Cardiac fibroblast (primary cell): Measurements from ENCODE around the gene NFU1.
"Not testable (repeated sequence)": the region's sequence is repeated elsewhere in the genome, so short reads cannot be mapped to it uniquely, and the experiment has no call there.

Experiments
- DNase-seq, 2 donors: peaks; one replicate each; pipeline versions ENCODE4 v3.0.0 to v3.0.0-alpha.2; 2010; ENCODE audit warnings: low read depth in 2 of 2
- H3K4me3 ChIP-seq, 2 donors: replicated peaks in 1 of 2; 1 replicate in 1 of 2; 2 replicates in 1 of 2; pipeline ENCODE4 v1.5.1; 2011; ENCODE audit warnings: low read depth in 2 of 2, low read length in 2 of 2, mild to moderate bottlenecking in 2 of 2, moderate library complexity in 1 of 2
- TF ChIP-seq, protein P1 (sequence below): IDR thresholded peaks from one replicate; pipeline ENCODE4 v1.5.1; 2011; ENCODE audit warnings: low read depth, mild to moderate bottlenecking, low read length, inconsistent platforms

Gene NFU1

DNA sequence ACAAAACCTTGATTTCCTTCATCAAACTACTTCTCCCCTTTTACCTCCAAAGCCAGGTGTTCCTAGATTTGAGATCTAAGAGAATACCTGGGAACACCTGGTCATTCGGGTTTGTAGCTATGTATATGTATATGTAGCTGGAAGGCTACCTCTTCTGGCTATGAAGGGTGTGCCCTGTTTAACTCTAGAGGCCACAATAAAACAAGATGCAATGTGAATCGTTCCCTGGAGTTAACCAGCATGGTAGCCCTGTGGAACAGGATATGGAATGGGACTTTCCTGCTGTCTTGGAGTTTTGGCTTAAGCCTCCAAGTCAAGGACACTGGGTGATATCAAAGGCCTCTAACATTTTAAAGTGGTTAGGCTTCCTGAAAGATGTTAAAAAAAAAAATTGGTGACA, 17.7 kb upstream of the NFU1 start:
- DNase-seq = no peak
- no peak overlapping the region for H3K4me3 ChIP-seq
- TF ChIP-seq, protein P1, sequence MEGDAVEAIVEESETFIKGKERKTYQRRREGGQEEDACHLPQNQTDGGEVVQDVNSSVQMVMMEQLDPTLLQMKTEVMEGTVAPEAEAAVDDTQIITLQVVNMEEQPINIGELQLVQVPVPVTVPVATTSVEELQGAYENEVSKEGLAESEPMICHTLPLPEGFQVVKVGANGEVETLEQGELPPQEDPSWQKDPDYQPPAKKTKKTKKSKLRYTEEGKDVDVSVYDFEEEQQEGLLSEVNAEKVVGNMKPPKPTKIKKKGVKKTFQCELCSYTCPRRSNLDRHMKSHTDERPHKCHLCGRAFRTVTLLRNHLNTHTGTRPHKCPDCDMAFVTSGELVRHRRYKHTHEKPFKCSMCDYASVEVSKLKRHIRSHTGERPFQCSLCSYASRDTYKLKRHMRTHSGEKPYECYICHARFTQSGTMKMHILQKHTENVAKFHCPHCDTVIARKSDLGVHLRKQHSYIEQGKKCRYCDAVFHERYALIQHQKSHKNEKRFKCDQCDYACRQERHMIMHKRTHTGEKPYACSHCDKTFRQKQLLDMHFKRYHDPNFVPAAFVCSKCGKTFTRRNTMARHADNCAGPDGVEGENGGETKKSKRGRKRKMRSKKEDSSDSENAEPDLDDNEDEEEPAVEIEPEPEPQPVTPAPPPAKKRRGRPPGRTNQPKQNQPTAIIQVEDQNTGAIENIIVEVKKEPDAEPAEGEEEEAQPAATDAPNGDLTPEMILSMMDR = no peak

DNA sequence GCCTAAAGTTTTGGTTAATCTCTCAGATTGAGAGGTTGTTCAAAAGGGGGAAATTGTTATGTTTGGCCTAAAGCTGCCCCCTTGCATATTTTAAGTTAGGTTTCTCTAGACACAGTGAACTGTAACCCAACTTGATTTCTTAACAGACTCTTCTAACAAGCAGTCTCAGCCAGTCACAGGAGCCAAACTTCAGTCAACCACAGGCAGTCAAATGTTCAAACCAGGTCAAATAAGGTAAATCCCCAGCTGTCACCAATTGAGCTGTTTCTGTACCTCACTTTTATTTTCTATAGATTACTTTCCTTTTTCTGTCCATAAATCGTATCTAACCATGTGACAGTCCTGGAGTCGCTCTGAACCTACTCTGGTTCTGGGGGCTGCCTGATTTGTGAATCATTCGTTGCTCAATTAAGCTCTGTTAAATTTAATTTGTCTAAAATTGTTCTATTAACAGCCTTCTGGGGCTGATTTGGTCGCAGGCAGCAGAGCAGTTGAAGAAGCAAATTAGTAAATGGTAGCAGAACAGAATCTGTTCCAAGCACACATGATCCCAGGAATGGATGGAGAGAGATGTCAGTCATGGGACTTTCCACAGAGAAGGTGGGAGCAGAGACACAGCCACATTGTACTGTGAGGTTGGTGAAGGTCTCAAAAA, 16.4 kb upstream of the NFU1 start:
- DNase-seq = no peak
- no peak overlapping the region for H3K4me3 ChIP-seq
- TF ChIP-seq, protein P1 = no peak

DNA sequence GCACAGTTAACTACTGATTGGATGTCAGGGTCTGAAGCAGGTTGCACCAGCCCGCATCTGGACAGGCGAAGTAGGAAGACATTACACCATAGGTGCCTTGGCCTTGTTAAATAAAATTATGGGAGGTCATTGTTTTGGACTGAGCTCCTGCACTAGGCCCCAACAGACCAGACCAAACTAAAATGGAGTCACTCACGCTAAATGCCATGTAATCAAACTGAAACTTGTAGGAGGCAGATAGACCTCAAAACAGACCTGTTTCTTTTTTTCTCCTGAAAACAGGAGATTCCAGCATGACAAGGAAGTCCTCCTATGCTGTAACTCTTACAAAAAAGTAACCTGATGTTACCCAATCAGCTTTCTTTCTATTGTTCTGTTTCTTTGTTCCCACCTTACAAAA, 15.5 kb upstream of the NFU1 start:
- TF ChIP-seq, protein P1 = no peak
- no peak for DNase-seq
- H3K4me3 ChIP-seq = no peak overlapping the region

DNA sequence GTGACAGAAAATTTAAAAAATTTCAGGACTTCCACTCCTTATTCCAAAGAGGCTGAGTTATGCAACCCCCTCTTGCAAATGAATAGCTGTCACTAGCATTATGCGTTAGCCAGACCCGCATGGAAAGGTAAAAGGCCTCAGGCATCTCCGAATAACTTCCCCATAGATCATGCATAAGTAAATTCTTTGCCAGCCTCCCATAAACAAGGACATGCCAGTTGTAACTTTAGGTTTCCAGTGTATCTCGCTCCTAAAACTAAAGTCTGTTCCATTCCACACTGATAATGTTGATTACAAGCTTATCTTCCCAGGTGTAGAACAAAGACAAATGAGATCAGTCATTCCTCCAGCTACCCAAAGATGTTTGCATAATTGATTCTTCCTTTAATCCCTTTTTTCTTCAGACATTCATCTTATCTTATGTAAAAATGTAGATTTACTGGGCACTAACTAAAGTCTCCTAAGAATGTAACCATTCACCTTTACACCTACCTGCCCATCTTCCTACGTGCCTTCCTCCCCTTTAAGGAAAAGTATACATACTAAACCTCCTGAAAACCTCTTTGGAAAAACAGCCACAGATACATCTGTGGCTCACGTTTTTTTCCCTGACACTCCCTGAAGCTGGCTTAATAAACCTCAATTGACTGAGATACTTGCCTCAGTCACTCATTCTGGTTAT, 13.6 kb upstream of the NFU1 start:
- TF ChIP-seq, protein P1 = no peak
- no peak for DNase-seq
- no peak overlapping the region for H3K4me3 ChIP-seq

DNA sequence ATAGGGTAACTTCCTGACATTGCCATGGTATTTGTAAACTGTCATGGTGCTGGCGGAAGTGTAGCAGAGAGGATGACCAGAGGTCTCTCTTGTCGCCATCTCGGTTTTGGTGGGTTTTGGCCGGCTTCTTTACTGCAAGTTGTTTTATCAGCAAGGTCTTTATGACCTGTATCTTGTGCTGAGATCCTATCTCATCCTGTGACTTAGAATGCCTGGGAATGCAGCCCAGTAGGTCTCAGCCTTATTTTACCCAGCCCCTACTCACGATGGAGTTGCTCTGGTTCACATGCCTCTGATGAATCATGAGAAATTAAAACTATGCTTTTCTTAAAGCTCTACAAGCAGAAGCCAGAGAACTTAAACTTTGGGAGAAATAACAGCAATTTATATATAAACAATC, 12.7 kb upstream of the NFU1 start:
- TF ChIP-seq, protein P1 = no peak
- H3K4me3 ChIP-seq = no peak overlapping the region
- DNase-seq = no peak

DNA sequence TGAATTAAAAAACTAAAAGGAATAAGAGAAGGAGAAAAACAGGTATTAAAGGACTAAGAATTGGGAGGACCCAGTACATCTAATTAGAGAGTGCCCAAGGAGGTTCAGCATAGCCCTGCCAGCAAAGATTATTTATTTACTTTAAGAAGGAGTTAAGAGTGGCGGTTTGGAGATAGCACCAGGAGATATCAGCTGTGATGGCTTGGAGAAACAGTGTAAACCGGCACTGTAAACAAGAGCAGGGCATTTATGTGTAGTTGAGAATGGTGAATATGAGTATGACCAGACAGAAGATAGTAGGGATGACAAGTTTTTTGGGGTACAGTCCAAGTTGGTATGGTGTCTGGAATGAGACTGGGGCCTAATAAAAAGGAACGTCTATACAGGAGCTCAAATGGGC, 6.4 kb upstream of the NFU1 start:
- H3K4me3 ChIP-seq, DNase-seq: not testable (repeated sequence)

DNA sequence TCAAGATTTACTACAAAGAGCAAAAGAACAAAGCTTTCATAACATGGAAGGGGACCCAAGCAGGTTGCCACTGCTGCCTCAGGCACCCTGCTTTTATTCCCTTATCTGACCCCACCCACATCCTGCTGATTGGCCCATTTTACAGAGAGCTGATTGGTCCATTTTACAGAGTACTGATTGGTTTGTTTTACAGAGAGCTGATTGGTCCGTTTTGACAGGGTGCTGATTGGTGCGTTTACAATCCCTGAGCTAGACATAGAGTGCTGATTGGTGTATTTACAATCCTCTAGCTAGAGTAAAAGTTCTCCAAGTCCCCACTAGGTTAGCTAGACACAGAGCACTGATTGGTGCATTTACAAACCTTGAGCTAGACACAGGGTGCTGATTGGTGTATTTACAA, 2.3 kb upstream of the NFU1 start:
- H3K4me3 ChIP-seq, DNase-seq: not testable (repeated sequence)

DNA sequence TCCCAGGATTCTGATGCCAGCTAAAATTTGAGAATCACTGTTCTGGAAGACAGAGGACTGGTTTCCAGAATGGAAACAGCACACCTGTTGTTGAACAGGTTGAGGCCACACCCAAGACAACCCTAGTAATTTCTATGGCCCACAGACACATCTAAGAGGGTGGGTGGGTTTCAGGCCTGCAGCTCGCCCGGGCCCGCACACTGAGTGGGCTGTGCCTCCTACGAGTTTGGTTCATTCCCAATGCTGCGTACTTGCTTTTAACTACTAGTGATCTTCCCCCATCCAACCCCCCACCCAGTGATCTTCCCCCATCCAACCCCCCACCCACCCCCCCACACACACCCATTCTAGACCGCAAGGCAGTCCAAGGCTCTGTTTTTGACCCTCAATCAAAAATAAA, 1.3 kb upstream of the NFU1 start:
- TF ChIP-seq, protein P1 = no peak
- no peak for DNase-seq
- H3K4me3 ChIP-seq = no peak overlapping the region
